GM13977 (cell line): ENCODE data around the gene SLC6A20.

Experiments
- DNase-seq: peaks from one replicate; pipeline ENCODE4 v3.0.0; 2012; ENCODE audit warnings: low spot score
- in situ Hi-C: fragments of 300-500 bp; cut with MboI; formaldehyde crosslinking; loops from one replicate; pipeline ENCODE4 v1.12.0; 2022; ENCODE audit warnings: low sequenced_read_pairs, low pct_unique_long_range_greater_than_20kb, mixed read lengths, inconsistent platforms; ENCODE audit not compliant: unreplicated experiment
- TF ChIP-seq, protein P1 (sequence below): IDR thresholded peaks from 2 replicates; pipeline ENCODE4 v1.5.1; 2012; ENCODE audit warnings: mild to moderate bottlenecking, control low read depth; ENCODE audit not compliant: insufficient read depth; ENCODE audit errors: extremely low read depth, missing control alignments

The SLC6A20 gene

DNA sequence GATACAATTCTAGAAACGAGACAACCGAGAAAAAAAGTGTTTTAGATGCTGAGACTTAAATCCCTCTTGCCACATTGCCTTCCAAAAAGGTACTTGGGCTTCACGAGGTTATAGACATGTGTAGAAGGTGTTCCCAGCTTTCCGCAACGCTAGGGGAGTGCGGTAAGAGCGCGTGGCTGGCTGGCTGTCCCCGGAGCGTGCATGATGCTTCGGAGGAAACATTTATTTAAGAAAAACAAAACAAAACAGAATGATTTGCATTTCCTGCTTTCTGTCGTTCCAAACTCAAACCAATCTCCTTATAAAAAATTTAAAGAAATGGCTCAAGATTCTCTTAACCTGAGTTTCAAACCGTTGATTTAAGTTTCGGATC, 841 bp downstream of the SLC6A20 start:
- in situ Hi-C loops: no loop called here
- no peak for DNase-seq
- TF ChIP-seq, protein P1, sequence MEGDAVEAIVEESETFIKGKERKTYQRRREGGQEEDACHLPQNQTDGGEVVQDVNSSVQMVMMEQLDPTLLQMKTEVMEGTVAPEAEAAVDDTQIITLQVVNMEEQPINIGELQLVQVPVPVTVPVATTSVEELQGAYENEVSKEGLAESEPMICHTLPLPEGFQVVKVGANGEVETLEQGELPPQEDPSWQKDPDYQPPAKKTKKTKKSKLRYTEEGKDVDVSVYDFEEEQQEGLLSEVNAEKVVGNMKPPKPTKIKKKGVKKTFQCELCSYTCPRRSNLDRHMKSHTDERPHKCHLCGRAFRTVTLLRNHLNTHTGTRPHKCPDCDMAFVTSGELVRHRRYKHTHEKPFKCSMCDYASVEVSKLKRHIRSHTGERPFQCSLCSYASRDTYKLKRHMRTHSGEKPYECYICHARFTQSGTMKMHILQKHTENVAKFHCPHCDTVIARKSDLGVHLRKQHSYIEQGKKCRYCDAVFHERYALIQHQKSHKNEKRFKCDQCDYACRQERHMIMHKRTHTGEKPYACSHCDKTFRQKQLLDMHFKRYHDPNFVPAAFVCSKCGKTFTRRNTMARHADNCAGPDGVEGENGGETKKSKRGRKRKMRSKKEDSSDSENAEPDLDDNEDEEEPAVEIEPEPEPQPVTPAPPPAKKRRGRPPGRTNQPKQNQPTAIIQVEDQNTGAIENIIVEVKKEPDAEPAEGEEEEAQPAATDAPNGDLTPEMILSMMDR: no peak

DNA sequence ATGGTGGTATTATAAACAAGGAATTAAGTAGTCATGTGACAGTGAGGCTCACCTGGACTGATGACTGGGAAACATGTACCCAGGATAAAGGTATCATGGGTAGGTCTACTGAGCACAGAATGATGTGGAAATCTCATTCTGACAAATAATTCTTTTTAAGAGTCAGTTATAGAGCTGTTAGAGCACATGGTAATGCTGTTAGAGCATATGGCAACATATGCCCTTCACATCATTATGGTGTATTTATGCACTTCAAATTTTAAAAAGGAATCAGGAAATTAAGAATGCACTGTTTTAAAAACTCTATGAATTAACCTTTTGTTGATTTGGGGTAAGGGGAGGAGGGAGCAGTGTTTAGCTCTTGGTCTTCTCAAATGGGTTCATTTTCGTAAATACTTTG, 1.7 kb downstream of the SLC6A20 start:
- TF ChIP-seq, protein P1: no peak
- in situ Hi-C loops: no loop called here
- DNase-seq: no peak

DNA sequence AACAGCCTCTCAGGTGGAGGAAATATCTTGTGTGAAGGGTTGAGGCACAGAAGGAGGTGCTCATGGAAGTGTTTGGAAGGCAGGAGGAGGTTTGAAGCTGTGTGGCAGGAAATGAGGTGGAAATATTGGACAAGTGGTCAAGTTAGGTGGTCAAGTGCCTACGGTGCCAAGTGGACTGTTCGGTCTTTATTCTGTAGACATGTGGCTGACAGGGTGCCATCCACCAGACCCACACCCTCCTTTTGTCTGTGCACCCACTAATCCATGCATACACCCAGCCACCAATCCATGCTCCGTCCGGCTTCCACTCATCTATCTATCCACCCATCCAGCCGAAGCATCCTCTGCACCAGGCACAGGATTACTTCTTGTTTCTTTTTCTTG, 2.2 kb downstream of the SLC6A20 start:
- no peak for DNase-seq
- TF ChIP-seq, protein P1: no peak
- in situ Hi-C loops: no loop called here

DNA sequence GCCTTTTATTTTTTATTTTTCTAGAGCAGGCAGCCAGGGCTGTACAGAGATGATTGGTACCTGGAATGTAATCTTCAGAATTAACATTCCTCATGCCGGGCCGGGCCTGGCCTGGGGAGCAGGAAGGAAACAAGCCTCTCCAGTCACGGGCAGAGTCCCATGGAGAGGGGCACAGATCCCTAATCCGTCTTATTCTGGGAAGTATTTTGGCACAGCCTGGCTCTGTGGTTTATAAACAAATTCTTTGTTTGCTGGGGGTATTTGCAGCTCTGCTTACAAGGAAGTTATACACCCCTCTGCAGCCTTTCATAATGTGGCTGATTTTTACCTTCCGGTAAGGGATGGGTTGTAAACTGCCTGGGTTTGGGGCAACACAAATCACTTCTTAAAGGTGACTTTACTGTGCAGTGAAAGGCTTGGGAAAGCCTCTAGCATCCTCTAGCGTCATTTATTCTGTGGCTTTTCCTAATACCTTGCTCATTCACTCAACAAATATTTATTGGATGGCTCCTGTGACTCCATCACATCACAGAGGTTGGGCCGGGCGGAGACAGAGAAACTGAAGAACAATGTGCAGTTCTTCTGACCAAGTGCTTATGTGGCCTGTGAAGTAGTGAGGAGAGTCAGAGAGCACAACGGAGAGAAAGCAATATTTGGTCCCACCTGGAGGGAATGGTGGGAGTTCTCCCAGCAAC, 2.7 kb downstream of the SLC6A20 start:
- no peak for DNase-seq
- in situ Hi-C loops: no loop called here
- TF ChIP-seq, protein P1: no peak

DNA sequence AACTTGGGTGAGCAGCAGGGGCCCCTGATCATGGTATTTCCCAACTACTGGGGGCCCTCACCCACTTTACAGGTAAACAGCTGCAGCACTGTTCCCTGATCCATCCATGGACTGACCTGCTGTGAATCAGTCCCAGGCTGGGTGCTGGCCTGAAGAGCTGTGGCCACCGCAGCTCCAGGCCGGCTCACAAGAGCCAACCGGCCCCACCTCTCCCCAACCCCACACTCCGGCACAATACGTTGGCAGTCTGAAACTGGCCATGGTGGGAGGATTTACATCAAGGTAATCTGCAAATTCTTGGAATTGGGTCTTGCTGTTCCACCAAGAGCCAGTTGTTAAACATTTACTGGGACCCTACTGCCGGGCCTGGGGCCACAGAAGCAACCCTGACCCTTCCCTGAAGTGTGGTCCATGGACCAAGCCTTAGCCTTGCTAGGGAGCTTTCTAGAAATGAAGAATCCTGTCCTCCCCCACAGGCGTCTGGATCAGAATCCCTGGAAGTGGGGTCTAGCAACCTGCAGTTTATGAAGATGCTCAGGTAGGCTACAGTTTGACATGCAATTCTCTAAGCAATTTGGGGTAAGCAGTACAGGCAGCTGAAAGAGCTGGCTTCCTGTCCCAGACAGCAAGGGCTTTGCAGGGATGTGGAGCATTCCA, 3.7 kb downstream of the SLC6A20 start:
- TF ChIP-seq, protein P1: no peak
- DNase-seq: no peak
- in situ Hi-C loops: no loop called here

DNA sequence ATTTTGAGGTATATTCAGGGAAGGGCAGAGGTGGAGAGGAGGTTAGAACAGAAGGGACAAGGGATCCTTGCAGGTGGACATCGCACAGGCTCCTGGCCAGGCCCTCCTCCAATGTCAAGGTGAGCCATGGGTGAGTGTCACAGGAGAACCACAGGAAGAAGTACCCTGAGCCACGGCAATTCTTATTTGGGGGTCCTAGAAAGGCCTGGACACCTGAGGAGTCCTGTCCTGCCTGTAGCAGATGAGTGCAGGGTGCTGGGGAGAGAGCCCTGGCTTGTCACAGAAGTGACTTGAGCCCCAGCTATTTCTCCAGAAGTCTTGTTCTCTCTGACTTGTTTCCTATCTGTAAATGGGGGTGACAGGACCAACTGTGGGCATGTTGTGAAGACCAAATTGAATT, 4.3 kb downstream of the SLC6A20 start:
- in situ Hi-C loops: no loop called here
- TF ChIP-seq, protein P1: no peak
- DNase-seq: no peak

DNA sequence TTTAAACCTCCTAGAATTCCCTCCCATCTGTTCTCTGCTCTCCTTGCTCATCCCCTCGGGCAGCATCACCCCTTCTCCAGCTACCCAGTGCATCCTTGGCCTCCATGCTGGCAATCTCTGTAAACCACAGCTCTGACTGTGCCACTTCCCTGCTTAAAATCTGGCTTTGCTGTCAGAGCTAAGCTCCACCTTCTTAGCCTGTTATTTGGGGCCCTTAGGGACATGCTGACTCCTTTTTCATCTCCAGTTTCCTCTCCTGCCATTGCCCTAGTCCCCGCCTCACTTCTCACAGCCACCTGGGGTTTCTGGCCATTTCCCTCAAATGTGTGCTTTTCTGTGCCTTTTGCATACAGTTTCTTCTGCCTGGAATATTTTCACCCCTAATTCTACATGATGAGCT, 5.7 kb downstream of the SLC6A20 start:
- TF ChIP-seq, protein P1: no peak
- DNase-seq: no peak
- in situ Hi-C loops: no loop called here
